Measurements from ENCODE around the gene PACS1. TPM values are rescaled to one million over a fixed set of nuclear protein-coding genes. Genes with fewer than 3 reads are reported as not detected.

PACS1 gene
- total RNA-seq, 1 experiment from 2014 or later: 47.9 TPM

DNA sequence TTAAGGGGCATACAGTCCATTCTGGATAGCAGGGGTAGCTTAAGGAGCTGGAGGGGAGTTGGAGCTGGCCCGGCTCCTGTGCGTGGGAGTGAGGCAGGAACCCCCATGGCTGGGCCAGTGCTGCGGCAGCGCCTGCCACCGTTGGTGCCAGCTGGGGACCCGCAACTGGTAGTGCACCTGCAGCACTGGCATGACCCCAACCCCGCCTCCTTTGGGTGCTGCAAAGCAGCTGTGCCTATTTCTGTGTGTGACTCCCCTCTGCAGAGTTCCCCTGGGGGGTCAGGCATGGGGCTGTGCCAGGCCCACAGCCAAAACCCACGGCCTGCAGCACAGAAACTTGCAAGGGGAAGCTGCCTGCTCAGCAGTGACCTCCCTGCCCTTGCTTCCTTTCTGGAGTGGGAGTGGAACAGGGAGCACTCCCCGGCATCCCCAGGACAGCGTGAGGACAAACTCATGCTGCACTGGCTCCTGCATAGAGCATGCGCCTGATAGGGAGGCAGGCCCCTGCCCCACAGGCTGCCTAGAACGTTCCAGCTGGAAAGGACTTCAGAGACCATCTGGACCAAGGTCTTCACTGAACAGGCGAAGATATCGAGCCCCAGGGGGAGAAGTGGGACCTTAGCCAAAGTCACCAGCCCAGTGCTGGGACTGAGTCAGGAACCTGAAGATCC lies 172.2 kb downstream of the PACS1 start:
- Mint-ChIP-seq H3K27me3 (ENCODE audit: unreplicated experiment) (no peaks in the 10 kb centered on the region), H3K36me3 (ENCODE audit: insufficient read depth, unreplicated experiment) (peaks cover 16% of the 10 kb centered on the region), H3K4me3 (ENCODE audit: low read depth, unreplicated experiment) (no peak overlapping the region), H3K9me3 (ENCODE audit: low read depth, unreplicated experiment) (no peaks in the 10 kb centered on the region), H3K4me1 (ENCODE audit: low read depth, unreplicated experiment) (no peaks in the 10 kb centered on the region), H3K27ac (ENCODE audit: unreplicated experiment) (no peak overlapping the region)
- DNase-seq: no peak
- no TSS peak for BruUV-seq (replicated peaks)
- TF ChIP-seq, protein P1, sequence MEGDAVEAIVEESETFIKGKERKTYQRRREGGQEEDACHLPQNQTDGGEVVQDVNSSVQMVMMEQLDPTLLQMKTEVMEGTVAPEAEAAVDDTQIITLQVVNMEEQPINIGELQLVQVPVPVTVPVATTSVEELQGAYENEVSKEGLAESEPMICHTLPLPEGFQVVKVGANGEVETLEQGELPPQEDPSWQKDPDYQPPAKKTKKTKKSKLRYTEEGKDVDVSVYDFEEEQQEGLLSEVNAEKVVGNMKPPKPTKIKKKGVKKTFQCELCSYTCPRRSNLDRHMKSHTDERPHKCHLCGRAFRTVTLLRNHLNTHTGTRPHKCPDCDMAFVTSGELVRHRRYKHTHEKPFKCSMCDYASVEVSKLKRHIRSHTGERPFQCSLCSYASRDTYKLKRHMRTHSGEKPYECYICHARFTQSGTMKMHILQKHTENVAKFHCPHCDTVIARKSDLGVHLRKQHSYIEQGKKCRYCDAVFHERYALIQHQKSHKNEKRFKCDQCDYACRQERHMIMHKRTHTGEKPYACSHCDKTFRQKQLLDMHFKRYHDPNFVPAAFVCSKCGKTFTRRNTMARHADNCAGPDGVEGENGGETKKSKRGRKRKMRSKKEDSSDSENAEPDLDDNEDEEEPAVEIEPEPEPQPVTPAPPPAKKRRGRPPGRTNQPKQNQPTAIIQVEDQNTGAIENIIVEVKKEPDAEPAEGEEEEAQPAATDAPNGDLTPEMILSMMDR (IDR thresholded peaks at IDR 0.05; ENCODE audit: unreplicated experiment): no peak
- CTCF ChIA-PET: interaction anchor here (0.6 kb wide), 1 partner anchor 14 kb away, joined by 6 read pairs; no protein-coding TSS in a partner anchor
- intact Hi-C loops (cut with micrococcal nuclease; ENCODE audit: unreplicated experiment): no loop called here

DNA sequence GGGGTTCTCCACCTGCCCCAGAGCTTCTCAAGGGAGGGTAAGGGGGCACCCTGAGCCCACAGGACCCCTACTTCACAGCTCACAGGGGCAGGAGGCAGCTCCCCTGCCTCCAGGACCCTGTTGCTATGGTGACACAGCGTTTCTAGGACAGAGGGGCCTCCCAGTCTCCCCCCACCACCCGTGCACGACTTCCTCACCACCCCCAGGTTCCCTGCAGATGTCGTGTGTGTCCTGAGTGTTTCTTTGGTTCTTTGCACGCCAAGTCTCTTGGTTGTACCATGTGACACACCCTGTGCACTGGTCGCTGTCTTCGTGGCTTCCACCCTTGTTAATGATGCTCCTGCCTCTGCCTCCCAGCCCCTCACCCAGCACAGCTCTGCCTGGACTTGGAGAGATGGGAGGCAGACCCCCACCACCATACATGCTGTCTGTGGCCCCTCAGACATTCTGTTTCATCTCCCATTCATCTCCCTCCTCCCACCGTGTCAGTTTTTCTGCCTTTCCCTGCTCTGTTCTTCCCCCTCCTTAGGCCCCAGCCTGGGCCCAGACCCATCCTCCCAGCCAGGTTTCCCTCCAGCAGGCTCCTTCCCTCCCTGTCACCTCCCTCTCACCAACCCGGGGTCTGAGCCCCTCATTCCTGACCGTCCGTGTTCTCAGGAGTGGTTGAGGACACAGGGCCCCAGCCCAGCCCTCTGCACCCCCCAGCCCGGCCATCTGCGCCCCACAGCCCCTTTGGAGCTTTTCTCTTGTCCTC lies 173.9 kb downstream of the PACS1 start:
- CTCF ChIA-PET: interaction anchor here (0.6 to 1.0 kb wide), 2 partner anchors 27 to 144 kb away, joined by 3 to 6 read pairs; no protein-coding TSS in a partner anchor
- Mint-ChIP-seq H3K4me3 (ENCODE audit: low read depth, unreplicated experiment) (no peak overlapping the region), H3K27me3 (ENCODE audit: unreplicated experiment) (no peaks in the 10 kb centered on the region), H3K36me3 (ENCODE audit: insufficient read depth, unreplicated experiment) (peaks cover 16% of the 10 kb centered on the region), H3K27ac (ENCODE audit: unreplicated experiment) (no peak overlapping the region), H3K9me3 (ENCODE audit: low read depth, unreplicated experiment) (no peaks in the 10 kb centered on the region), H3K4me1 (ENCODE audit: low read depth, unreplicated experiment) (no peaks in the 10 kb centered on the region)
- DNase-seq: no peak
- BruUV-seq (replicated peaks): TSS peak; percentile 64
- TF ChIP-seq, protein P1 (IDR thresholded peaks at IDR 0.05; ENCODE audit: unreplicated experiment): no peak
- intact Hi-C loops (cut with micrococcal nuclease; ENCODE audit: unreplicated experiment): no loop called here

DNA sequence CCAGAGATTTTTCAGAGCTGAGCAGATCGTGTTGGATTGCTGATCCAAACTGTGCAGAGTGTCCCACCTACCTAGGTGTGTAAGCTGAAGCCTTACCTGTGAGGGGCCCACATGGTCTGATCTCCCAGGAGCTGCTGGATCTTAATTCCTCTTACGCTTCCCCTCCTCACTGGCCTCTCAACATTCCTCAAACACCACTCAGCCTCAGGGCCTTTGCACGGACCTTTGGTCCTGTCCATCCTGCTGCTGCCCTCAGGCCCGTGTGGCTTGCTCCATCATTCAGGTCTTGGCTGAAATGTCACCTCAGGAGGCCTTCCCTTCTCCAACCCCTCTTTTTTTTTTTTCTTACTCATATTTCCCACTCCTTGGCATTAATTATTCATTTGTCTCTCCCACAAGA lies 177.2 kb downstream of the PACS1 start:
- CTCF ChIA-PET: no interaction called here
- Mint-ChIP-seq H3K4me3 (ENCODE audit: low read depth, unreplicated experiment) (no peak overlapping the region), H3K9me3 (ENCODE audit: low read depth, unreplicated experiment) (no peaks in the 10 kb centered on the region), H3K4me1 (ENCODE audit: low read depth, unreplicated experiment) (no peaks in the 10 kb centered on the region), H3K36me3 (ENCODE audit: insufficient read depth, unreplicated experiment) (peaks cover 12% of the 10 kb centered on the region), H3K27ac (ENCODE audit: unreplicated experiment) (no peak overlapping the region), H3K27me3 (ENCODE audit: unreplicated experiment) (no peaks in the 10 kb centered on the region)
- DNase-seq: no peak
- TF ChIP-seq, protein P1 (IDR thresholded peaks at IDR 0.05; ENCODE audit: unreplicated experiment): no peak
- BruUV-seq (replicated peaks): no TSS peak
- intact Hi-C loops (cut with micrococcal nuclease; ENCODE audit: unreplicated experiment): no loop called here

DNA sequence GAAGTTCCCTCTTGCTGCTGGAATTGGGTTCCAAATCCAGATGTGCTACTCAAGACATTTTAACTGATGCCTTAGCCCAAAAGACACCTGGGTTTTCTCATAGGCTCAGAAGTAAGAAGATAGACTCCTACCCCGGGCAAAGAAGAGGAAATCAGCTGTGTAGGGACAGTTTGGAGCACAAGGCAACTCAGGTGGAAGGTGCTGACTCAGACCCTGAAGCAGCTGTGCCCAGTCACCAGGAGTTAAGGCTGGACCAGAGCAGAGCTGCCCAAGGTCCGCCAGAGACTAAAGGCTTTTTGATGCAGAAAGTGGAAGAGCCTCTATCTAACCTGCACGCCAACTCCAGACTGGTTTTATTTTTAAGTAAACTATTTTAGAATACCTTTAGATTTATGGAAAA lies 177.7 kb downstream of the PACS1 start:
- no peaks in the 10 kb centered on the region for H3K27me3 Mint-ChIP-seq (ENCODE audit: unreplicated experiment)

More for the DNA sequence above, 177.7 kb downstream of the PACS1 start:
- Mint-ChIP-seq H3K4me1 (ENCODE audit: low read depth, unreplicated experiment) (no peaks in the 10 kb centered on the region), H3K36me3 (ENCODE audit: insufficient read depth, unreplicated experiment) (peaks cover 12% of the 10 kb centered on the region), H3K27ac (ENCODE audit: unreplicated experiment) (no peak overlapping the region), H3K4me3 (ENCODE audit: low read depth, unreplicated experiment) (no peak overlapping the region), H3K9me3 (ENCODE audit: low read depth, unreplicated experiment) (no peaks in the 10 kb centered on the region)
- intact Hi-C loops (cut with micrococcal nuclease; ENCODE audit: unreplicated experiment): no loop called here
- TF ChIP-seq, protein P1 (IDR thresholded peaks at IDR 0.05; ENCODE audit: unreplicated experiment): no peak
- DNase-seq: no peak
- CTCF ChIA-PET: no interaction called here
- no TSS peak for BruUV-seq (replicated peaks)
